ENCODE measurements around the gene PRKCH. TPM values are rescaled to one million over a fixed set of nuclear protein-coding genes. Genes with fewer than 3 reads are reported as not detected.

The PRKCH gene
- total RNA-seq, 1 experiment from 2014 or later, result 2.7 TPM

DNA sequence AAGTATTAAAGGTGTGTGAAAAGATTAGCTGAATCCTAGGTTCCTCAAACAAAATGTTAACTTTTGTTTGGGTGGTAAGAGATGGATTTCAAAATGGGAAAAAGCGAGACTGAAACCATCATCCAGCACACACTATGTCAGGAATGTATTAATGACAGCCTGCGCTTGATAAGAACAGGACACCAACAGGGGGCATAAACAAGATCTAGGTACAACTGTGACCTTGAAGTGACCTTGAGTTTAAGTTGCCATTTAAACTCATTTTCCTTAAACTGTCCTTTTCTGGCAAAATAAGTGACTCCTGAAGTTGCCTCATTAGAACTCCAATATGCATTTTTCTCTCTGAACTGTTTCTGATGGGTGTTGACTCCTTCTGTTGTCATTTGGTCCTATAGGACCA lies 17.1 kb downstream of the PRKCH start:
- Histone ChIP-seq H3K4me1 (ENCODE audit: control insufficient read depth, insufficient read depth, low read length) (no peaks in the 10 kb centered on the region), H3K4me3 (ENCODE audit: low read depth in 2 of 2, low read length in 2 of 2) (no peak overlapping the region), H3K9me3 (ENCODE audit: control insufficient read depth, insufficient read depth, low read depth, low read length) (no peaks in the 10 kb centered on the region), H3K36me3 (ENCODE audit: control insufficient read depth, insufficient read depth, low read length) (no peaks in the 10 kb centered on the region), H3K27ac (ENCODE audit: low read length) (no peak overlapping the region), H3K27me3 (ENCODE audit: control insufficient read depth, insufficient read depth, low read length) (no peaks in the 10 kb centered on the region)
- intact Hi-C loops (cut with micrococcal nuclease; ENCODE audit: unreplicated experiment), result no loop called here
- ATAC-seq (no peak), DNase-seq (ENCODE audit: low read depth, low spot score) (no peak)
- TF ChIP-seq POLR2AphosphoS5 (IDR thresholded peaks at IDR 0.05; ENCODE audit: low read depth, low read length) (no peak), TCF7L2 (IDR thresholded peaks at IDR 0.05; ENCODE audit: low read depth, low read length) (no peak), SIN3A (IDR thresholded peaks at IDR 0.05; ENCODE audit: borderline replicate concordance, insufficient read depth, low read depth, low read length) (no peak)
- TF ChIP-seq, protein P1, sequence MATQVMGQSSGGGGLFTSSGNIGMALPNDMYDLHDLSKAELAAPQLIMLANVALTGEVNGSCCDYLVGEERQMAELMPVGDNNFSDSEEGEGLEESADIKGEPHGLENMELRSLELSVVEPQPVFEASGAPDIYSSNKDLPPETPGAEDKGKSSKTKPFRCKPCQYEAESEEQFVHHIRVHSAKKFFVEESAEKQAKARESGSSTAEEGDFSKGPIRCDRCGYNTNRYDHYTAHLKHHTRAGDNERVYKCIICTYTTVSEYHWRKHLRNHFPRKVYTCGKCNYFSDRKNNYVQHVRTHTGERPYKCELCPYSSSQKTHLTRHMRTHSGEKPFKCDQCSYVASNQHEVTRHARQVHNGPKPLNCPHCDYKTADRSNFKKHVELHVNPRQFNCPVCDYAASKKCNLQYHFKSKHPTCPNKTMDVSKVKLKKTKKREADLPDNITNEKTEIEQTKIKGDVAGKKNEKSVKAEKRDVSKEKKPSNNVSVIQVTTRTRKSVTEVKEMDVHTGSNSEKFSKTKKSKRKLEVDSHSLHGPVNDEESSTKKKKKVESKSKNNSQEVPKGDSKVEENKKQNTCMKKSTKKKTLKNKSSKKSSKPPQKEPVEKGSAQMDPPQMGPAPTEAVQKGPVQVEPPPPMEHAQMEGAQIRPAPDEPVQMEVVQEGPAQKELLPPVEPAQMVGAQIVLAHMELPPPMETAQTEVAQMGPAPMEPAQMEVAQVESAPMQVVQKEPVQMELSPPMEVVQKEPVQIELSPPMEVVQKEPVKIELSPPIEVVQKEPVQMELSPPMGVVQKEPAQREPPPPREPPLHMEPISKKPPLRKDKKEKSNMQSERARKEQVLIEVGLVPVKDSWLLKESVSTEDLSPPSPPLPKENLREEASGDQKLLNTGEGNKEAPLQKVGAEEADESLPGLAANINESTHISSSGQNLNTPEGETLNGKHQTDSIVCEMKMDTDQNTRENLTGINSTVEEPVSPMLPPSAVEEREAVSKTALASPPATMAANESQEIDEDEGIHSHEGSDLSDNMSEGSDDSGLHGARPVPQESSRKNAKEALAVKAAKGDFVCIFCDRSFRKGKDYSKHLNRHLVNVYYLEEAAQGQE (IDR thresholded peaks at IDR 0.05; ENCODE audit: insufficient read depth in 1 of 2, low read depth in 2 of 2, low read length in 1 of 2), result no peak
- TF ChIP-seq, protein P2, sequence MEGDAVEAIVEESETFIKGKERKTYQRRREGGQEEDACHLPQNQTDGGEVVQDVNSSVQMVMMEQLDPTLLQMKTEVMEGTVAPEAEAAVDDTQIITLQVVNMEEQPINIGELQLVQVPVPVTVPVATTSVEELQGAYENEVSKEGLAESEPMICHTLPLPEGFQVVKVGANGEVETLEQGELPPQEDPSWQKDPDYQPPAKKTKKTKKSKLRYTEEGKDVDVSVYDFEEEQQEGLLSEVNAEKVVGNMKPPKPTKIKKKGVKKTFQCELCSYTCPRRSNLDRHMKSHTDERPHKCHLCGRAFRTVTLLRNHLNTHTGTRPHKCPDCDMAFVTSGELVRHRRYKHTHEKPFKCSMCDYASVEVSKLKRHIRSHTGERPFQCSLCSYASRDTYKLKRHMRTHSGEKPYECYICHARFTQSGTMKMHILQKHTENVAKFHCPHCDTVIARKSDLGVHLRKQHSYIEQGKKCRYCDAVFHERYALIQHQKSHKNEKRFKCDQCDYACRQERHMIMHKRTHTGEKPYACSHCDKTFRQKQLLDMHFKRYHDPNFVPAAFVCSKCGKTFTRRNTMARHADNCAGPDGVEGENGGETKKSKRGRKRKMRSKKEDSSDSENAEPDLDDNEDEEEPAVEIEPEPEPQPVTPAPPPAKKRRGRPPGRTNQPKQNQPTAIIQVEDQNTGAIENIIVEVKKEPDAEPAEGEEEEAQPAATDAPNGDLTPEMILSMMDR (IDR thresholded peaks at IDR 0.05), result no peak
- POLR2A ChIA-PET, result no interaction called here
- BruUV-seq (replicated peaks), result no TSS peak
- CTCF ChIA-PET, result no interaction called here
- in situ Hi-C loops (cut with HindIII; ENCODE audit: low pct_unique_long_range_greater_than_20kb, low sequenced_read_pairs), result no loop called here

DNA sequence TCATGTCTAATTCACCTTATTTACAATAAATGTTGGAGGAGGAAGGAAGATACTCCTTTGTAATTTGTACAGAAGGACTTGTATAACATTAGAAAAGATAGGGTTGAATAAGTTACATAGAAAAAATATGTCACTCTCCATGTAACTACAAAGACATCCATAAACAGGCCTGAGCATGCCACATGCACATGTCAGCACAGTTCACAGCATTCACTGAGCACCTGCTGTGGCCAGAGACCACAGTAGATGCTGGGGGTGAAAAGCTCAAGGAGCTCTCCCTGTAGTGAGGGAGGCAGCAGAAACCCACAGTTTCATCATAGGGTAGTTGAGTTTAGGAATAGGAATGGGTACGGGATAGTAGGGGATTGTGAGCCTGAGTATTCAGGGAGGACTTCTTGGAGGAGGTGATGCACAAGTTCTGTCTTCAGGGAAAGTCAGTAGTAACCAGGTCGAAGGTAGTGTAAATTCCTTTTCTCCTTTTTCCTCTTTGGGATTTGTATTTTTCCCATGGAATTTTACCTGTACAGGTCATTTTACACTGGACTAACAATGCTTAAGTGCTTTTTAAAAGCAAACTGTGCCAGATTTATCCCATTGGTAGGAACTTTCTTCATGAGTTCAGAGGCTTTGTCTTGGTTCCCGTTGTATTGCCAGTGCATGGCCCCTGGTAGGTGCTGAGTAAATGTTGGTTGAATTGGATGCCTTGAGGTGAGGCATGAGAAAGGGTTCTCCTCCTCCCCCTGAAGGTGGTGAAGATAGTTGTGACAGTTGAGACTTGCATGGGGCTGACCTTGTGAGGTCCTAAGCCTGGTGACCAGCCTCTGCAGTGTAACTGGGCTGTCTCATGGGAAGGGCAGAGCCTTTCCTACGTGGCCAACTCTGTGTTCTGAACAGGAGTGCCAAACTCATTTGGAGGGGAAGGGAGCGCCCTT lies 20.2 kb downstream of the PRKCH start:
- ATAC-seq (no peak), DNase-seq (ENCODE audit: low read depth, low spot score) (no peak)
- TF ChIP-seq, protein P1 (IDR thresholded peaks at IDR 0.05; ENCODE audit: insufficient read depth in 1 of 2, low read depth in 2 of 2, low read length in 1 of 2), result no peak
- no peak for TF ChIP-seq SIN3A (IDR thresholded peaks at IDR 0.05; ENCODE audit: borderline replicate concordance, insufficient read depth, low read depth, low read length)
- no peak for TF ChIP-seq TCF7L2 (IDR thresholded peaks at IDR 0.05; ENCODE audit: low read depth, low read length)
- TF ChIP-seq POLR2AphosphoS5 (IDR thresholded peaks at IDR 0.05; ENCODE audit: low read depth, low read length), result no peak
- TF ChIP-seq, protein P2 (IDR thresholded peaks at IDR 0.05), result no peak
- Histone ChIP-seq H3K36me3 (ENCODE audit: control insufficient read depth, insufficient read depth, low read length) (no peaks in the 10 kb centered on the region), H3K4me1 (ENCODE audit: control insufficient read depth, insufficient read depth, low read length) (no peaks in the 10 kb centered on the region), H3K4me3 (ENCODE audit: low read depth in 2 of 2, low read length in 2 of 2) (no peak overlapping the region), H3K9me3 (ENCODE audit: control insufficient read depth, insufficient read depth, low read depth, low read length) (no peaks in the 10 kb centered on the region), H3K27ac (ENCODE audit: low read length) (no peak overlapping the region), H3K27me3 (ENCODE audit: control insufficient read depth, insufficient read depth, low read length) (no peaks in the 10 kb centered on the region)
- BruUV-seq (replicated peaks), result no TSS peak
- ChIA-PET CTCF (no interaction called here), POLR2A (no interaction called here)
- in situ Hi-C loops (cut with HindIII; ENCODE audit: low pct_unique_long_range_greater_than_20kb, low sequenced_read_pairs), result no loop called here
- intact Hi-C loops (cut with micrococcal nuclease; ENCODE audit: unreplicated experiment), result no loop called here

Data from Panc1 (cell line).